ENCODE data around the gene UGT8. TPM values are rescaled to one million over a fixed set of nuclear protein-coding genes. Genes with fewer than 3 reads are reported as not detected.

UGT8 gene
- total RNA-seq, 3 donors from 2014 or later = 0.16 to 14.9 (median 3.9) TPM

GRCh38 chr4:114649908-114650307 lies 51.3 kb downstream of the UGT8 start:
- intact Hi-C loops (cut with DNase I; ENCODE audit: low total_unique reads) = loop anchor here (10.0 kb wide), 1 partner anchor 555 kb away; no protein-coding TSS in a partner anchor
- Histone ChIP-seq H3K9me3 (no peaks in the 10 kb centered on the region), H3K36me3 (no peaks in the 10 kb centered on the region)

DNA sequence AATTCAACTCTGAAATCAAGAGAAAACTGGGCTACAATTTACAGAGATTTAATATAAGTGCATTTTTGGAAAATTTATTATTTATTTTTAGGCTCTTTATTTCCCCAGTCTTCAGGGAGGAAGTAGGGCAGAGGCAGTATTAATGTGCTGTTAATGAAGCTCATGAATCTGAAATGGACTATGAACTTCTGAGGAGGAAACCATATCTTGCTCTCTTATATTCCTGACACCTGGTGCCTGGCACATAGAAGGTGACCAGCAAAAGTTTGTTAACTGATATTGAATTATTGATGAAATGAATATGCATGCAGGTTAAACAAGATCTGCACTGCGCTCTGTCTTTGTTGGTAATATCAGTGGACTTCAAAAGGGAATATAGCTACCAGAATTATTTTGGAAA lies 55.1 kb downstream of the UGT8 start:
- Histone ChIP-seq H3K27me3 (no peaks in the 10 kb centered on the region), H3K27ac (no peak overlapping the region), H3K4me1 (no peaks in the 10 kb centered on the region), H3K36me3 (no peaks in the 10 kb centered on the region), H3K9me3 (no peaks in the 10 kb centered on the region), H3K4me3 (no peak overlapping the region)
- intact Hi-C loops (cut with DNase I; ENCODE audit: low total_unique reads) = no loop called here
- no peak for DNase-seq (ENCODE audit: low spot score in 2 of 2)
- TF ChIP-seq POLR2A (IDR thresholded peaks at IDR 0.05) = no peak
- TF ChIP-seq, protein P1, sequence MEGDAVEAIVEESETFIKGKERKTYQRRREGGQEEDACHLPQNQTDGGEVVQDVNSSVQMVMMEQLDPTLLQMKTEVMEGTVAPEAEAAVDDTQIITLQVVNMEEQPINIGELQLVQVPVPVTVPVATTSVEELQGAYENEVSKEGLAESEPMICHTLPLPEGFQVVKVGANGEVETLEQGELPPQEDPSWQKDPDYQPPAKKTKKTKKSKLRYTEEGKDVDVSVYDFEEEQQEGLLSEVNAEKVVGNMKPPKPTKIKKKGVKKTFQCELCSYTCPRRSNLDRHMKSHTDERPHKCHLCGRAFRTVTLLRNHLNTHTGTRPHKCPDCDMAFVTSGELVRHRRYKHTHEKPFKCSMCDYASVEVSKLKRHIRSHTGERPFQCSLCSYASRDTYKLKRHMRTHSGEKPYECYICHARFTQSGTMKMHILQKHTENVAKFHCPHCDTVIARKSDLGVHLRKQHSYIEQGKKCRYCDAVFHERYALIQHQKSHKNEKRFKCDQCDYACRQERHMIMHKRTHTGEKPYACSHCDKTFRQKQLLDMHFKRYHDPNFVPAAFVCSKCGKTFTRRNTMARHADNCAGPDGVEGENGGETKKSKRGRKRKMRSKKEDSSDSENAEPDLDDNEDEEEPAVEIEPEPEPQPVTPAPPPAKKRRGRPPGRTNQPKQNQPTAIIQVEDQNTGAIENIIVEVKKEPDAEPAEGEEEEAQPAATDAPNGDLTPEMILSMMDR (IDR thresholded peaks at IDR 0.05) = no peak
- no peak for TF ChIP-seq POLR2AphosphoS5 (IDR thresholded peaks at IDR 0.05)

More at GRCh38 chr4:114649908-114650307, 51.3 kb downstream of the UGT8 start:
- TF ChIP-seq POLR2AphosphoS5 (IDR thresholded peaks at IDR 0.05) (no peak), POLR2A (IDR thresholded peaks at IDR 0.05) (no peak)
- TF ChIP-seq, protein P1 (IDR thresholded peaks at IDR 0.05) = no peak
- Histone ChIP-seq H3K4me1 (no peaks in the 10 kb centered on the region), H3K27ac (no peak overlapping the region), H3K4me3 (no peak overlapping the region), H3K27me3 (no peaks in the 10 kb centered on the region)
- no peak for DNase-seq (ENCODE audit: low spot score in 2 of 2)

GRCh38 chr4:114654592-114654991 lies 56.0 kb downstream of the UGT8 start:
- TF ChIP-seq POLR2A (IDR thresholded peaks at IDR 0.05) = no peak
- TF ChIP-seq, protein P1 (IDR thresholded peaks at IDR 0.05) = no peak
- no peak for TF ChIP-seq POLR2AphosphoS5 (IDR thresholded peaks at IDR 0.05)
- DNase-seq (ENCODE audit: low spot score in 2 of 2) = no peak
- Histone ChIP-seq H3K36me3 (no peaks in the 10 kb centered on the region), H3K27ac (no peak overlapping the region), H3K4me3 (no peak overlapping the region), H3K4me1 (no peaks in the 10 kb centered on the region), H3K27me3 (no peaks in the 10 kb centered on the region), H3K9me3 (no peaks in the 10 kb centered on the region)
- intact Hi-C loops (cut with DNase I; ENCODE audit: low total_unique reads) = no loop called here

DNA sequence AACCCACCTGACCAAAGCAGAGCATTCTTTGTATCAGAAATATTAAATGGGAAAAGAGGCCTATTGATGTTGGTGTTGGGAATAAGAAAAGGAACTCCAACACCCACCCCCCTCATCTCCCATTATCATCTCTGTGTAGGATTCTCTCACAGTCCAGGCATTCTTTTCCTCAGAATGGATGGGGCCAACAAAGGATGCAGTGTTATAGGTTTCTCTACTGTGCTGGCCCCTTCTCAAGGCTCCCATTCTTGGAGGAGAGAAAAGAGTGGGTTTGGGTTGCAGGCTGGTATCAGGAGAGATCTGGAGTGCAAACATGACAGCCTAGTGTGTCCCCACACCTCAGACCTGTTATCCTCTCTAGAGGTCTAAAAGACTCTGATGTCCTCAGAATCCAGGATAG lies 59.6 kb downstream of the UGT8 start:
- Histone ChIP-seq H3K27me3 (no peaks in the 10 kb centered on the region), H3K4me3 (no peak overlapping the region), H3K4me1 (no peaks in the 10 kb centered on the region), H3K36me3 (no peaks in the 10 kb centered on the region), H3K27ac (no peak overlapping the region), H3K9me3 (no peaks in the 10 kb centered on the region)
- no peak for DNase-seq (ENCODE audit: low spot score in 2 of 2)
- intact Hi-C loops (cut with DNase I; ENCODE audit: low total_unique reads) = no loop called here
- TF ChIP-seq, protein P1 (IDR thresholded peaks at IDR 0.05) = no peak
- TF ChIP-seq POLR2AphosphoS5 (IDR thresholded peaks at IDR 0.05) (no peak), POLR2A (IDR thresholded peaks at IDR 0.05) (no peak)

GRCh38 chr4:114658776-114659175 lies 60.2 kb downstream of the UGT8 start:
- H3K9me3 ChIP-seq = no peaks in the 10 kb centered on the region
- no peaks in the 10 kb centered on the region for H3K27me3 ChIP-seq
- H3K27ac ChIP-seq = no peak overlapping the region
- TF ChIP-seq POLR2AphosphoS5 (IDR thresholded peaks at IDR 0.05) (no peak), POLR2A (IDR thresholded peaks at IDR 0.05) (no peak)
- TF ChIP-seq, protein P1 (IDR thresholded peaks at IDR 0.05) = no peak
- no peaks in the 10 kb centered on the region for H3K4me1 ChIP-seq
- intact Hi-C loops (cut with DNase I; ENCODE audit: low total_unique reads) = no loop called here
- H3K4me3 ChIP-seq = no peak overlapping the region
- H3K36me3 ChIP-seq = no peaks in the 10 kb centered on the region
- DNase-seq (ENCODE audit: low spot score in 2 of 2) = no peak
